H1 (cell line): ENCODE measurements around the gene REC8. TPM values are rescaled to one million over a fixed set of nuclear protein-coding genes. Genes with fewer than 3 reads are reported as not detected.

Source experiments
- ATF2 ChIP-seq: IDR thresholded peaks from 2 replicates; pipeline ENCODE4 v1.6.1; 2012; ENCODE audit warnings: low read length, inconsistent platforms
- BCL11A ChIP-seq, 2 experiments: IDR thresholded peaks; one replicate each; pipeline ENCODE4 v1.6.1; 2011; ENCODE audit warnings: low read depth in 2 of 2, low read length in 2 of 2, mild to moderate bottlenecking in 2 of 2
- BRCA1 ChIP-seq: IDR thresholded peaks from 2 replicates; pipeline ENCODE4 v1.6.1; 2012; ENCODE audit warnings: low read depth, low read length, improper control_type of control experiment
- CEBPB ChIP-seq: IDR thresholded peaks from 2 replicates; pipeline ENCODE4 v1.6.1; 2012; ENCODE audit warnings: low read depth, low read length
- CHD2 ChIP-seq: IDR thresholded peaks from 2 replicates; pipeline ENCODE4 v1.6.1; 2012; ENCODE audit warnings: low read length, improper control_type of control experiment
- KDM5A ChIP-seq: fragments of 200-600 bp; IDR thresholded peaks from 2 replicates; pipeline ENCODE4 v1.7.1; 2012; ENCODE audit warnings: mild to moderate bottlenecking, low read length, inconsistent platforms, mixed read lengths
- NRF1 ChIP-seq: IDR thresholded peaks from 2 replicates; pipeline ENCODE4 v1.6.1; 2011; ENCODE audit warnings: mild to moderate bottlenecking, low read depth, low read length, improper control_type of control experiment
- POLR2A ChIP-seq, 2 experiments: IDR thresholded peaks; 1 replicate in 1 of 2; 2 replicates in 1 of 2; pipeline ENCODE4 v1.6.1; 2011; ENCODE audit warnings: low read depth in 2 of 2, low read length in 2 of 2, mild to moderate bottlenecking in 2 of 2; ENCODE audit errors: control extremely low read depth in 1 of 2
- POU5F1 ChIP-seq: IDR thresholded peaks from 2 replicates; pipeline ENCODE4 v1.6.1; 2011; ENCODE audit warnings: low read depth, mild to moderate bottlenecking, low read length, moderate library complexity
- RNF2 ChIP-seq: fragments of 200-900, 300-1000 bp; sonication (generic); IDR thresholded peaks from 2 replicates; pipeline ENCODE4 v1.7.1; 2016; ENCODE audit warnings: borderline replicate concordance, low read depth, mild to moderate bottlenecking, antibody characterized with exemption, low read length; ENCODE audit not compliant: poor library complexity, severe bottlenecking; ENCODE audit errors: missing control alignments
- RXRA ChIP-seq: IDR thresholded peaks from 2 replicates; pipeline ENCODE4 v1.6.1; 2011; ENCODE audit warnings: low read depth, mild to moderate bottlenecking, low read length, moderate library complexity; ENCODE audit not compliant: insufficient read depth
- TAF7 ChIP-seq: optimal IDR thresholded peaks from 2 replicates; pipeline ENCODE3; 2011; ENCODE audit warnings: low read depth, mild to moderate bottlenecking, inconsistent platforms, low read length, moderate library complexity, borderline replicate concordance
- TBP ChIP-seq: IDR thresholded peaks from 2 replicates; pipeline ENCODE4 v1.6.1; 2011; ENCODE audit warnings: low read depth, low read length, improper control_type of control experiment
- TCF12 ChIP-seq: IDR thresholded peaks from 2 replicates; pipeline ENCODE4 v1.6.1; 2011; ENCODE audit warnings: low read depth, mild to moderate bottlenecking, low read length
- polyA plus RNA-seq, 7 experiments: library from polyadenylated mRNA; depleted of rRNA in 3 of 7; stranded (reverse) in 5 of 7; unstranded in 2 of 7; fragments of >200 nt in 5 of 7; fragments of 200-250 nt in 2 of 7; gene quantifications; 1 replicate in 5 of 7; 2 replicates in 1 of 7; 4 replicates in 1 of 7; pipeline versions ENCODE4 v1.2.1 to v1.2.3, GENCODE V29; 2011 to 2013; ENCODE audit warnings: missing spikeins in 2 of 7, mixed read lengths in 2 of 7
- total RNA-seq: library from RNA; stranded (reverse); fragmentation: NEBNext Ultra II Directional; extraction: Animal tissue kit (Norgen Biotek cat#: 25700); gene quantifications from 2 replicates; pipeline ENCODE4 v1.2.1, GENCODE V29; 2021

Gene REC8
- total and polyA plus RNA-seq, 2 of the 8 experiments (the other 6 are each of a cell fraction or from before 2014, with no cell fraction given): 9.8 to 28.5 TPM

DNA sequence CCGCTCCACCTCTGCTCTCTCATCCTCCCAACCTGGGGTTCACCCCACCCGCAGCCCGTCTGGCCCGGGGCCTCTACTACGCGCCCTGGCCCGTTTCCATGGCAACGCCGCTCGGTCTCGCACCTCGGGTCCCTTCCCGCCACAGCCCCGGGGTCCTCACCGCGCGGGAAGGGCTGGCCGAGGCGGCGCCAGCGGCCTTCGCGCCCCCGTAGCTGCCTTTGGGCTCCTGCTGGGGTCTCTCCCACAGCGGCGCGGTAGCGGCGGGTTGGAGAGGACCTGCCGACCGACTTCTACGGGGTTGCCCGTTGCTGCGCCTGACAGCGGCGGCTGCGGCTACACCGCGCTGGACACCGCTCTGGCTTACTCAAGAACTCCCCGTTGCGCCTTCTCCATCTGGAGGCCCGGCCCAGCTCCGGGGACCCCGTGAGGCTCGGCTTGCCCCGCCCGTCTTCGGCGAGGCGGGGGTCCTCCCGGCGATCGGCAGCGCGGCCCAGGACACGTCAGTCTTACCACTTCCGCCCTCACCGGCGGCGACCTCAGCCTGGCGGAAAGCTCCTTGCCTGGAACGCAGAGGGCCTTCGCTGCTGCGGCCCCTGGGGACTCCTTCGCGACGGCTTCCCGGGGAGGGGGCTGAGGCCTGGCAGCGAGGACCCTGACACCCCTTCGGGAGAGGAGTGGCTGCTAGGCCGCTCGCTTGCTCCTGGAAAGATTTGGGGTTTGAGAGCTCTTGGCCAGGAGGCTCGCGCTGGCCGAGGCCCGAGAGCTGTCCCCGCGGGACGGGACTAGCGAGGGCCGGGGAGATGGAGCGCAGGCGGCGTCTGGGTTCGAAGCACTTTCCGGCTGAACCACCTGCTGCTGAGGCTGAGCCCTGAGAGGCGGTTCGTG is 23.5 kb downstream of the REC8 start, which contains the start of gene TM9SF1 (continued):
- peak; percentile 65 for TF ChIP-seq TAF7
- TF ChIP-seq BCL11A (IDR thresholded peaks at IDR 0.05; ENCODE audit: low read depth in 2 of 2, low read length in 2 of 2): no peak
- TF ChIP-seq NRF1: no peak
- TF ChIP-seq CEBPB: no peak
- no peak for TF ChIP-seq RNF2
- peak; percentile 63; the same call in 1 of the 2 replicates for TF ChIP-seq TBP
- TF ChIP-seq POU5F1: no peak
- no peak for TF ChIP-seq ATF2
- no peak for TF ChIP-seq TCF12
- TF ChIP-seq RXRA: no peak
- no peak for TF ChIP-seq CHD2
- peak; percentile 7 to 61; a peak in 2 of 3 replicates for TF ChIP-seq POLR2A (IDR thresholded peaks at IDR 0.05; ENCODE audit: control extremely low read depth in 1 of 2, low read depth in 2 of 2, low read length in 2 of 2)
- no peak for TF ChIP-seq BRCA1
- TF ChIP-seq KDM5A: 0 out of 2 replicates have a peak, but pooled peaks have one; percentile 9
